IMR-90 (cell line): ENCODE results near the gene DNAH3. TPM values are rescaled to one million over a fixed set of nuclear protein-coding genes. Genes with fewer than 3 reads are reported as not detected.
"Not testable (repeated sequence)": the region's sequence is repeated elsewhere in the genome, so short reads cannot be mapped to it uniquely, and the experiment has no call there.

ENCODE experiments used
- ATAC-seq: fragments of 200-7000 bp; cut with Tn5 transposase; 2 replicates; pipeline ENCODE4 v1.9.1; 2020; ENCODE audit warnings: low read depth, mild to moderate bottlenecking, moderate library complexity
- BruUV-seq: library from RNA; stranded (reverse); fragments of 400-500 nt; replicated peaks from 2 replicates; lab custom pipeline; 2021; lab: Mats Ljungman, UMichigan
- CTCF ChIA-PET: fragments of 300-600 bp; formaldehyde crosslinking; extraction: SDS; loops from one replicate; lab custom pipeline; 2021; ENCODE audit warnings: antibody characterized with exemption; lab: Yijun Ruan, JAX
- POLR2A ChIA-PET: fragments of 300-600 bp; sonication (Branson Sonifier 250); formaldehyde crosslinking; loops from one replicate; lab custom pipeline; 2022; ENCODE audit warnings: antibody characterized with exemption; ENCODE audit not compliant: unreplicated experiment; lab: Charles Lee
- DNase-seq: peaks from one replicate; pipeline ENCODE4 v3.0.0; 2013
- H2AFZ ChIP-seq: replicated peaks from 2 replicates; pipeline ENCODE3; 2013; ENCODE audit warnings: low read length, mild to moderate bottlenecking; ENCODE audit not compliant: poor library complexity
- H2AK5ac ChIP-seq: 2 replicates; pipeline ENCODE4 v1.6.1; 2013; ENCODE audit warnings: low read depth, low read length, inconsistent platforms
- H2AK9ac ChIP-seq: replicated peaks from 2 replicates; pipeline ENCODE3; 2013; ENCODE audit warnings: mild to moderate bottlenecking, low read depth, low read length, moderate library complexity; ENCODE audit not compliant: poor library complexity
- H2BK120ac ChIP-seq: 2 replicates; pipeline ENCODE4 v1.6.1; 2013; ENCODE audit warnings: low read depth, low read length, inconsistent platforms
- H2BK15ac ChIP-seq: 3 replicates; pipeline ENCODE4 v1.6.1; 2013; ENCODE audit warnings: low read depth, low read length, inconsistent platforms
- H2BK20ac ChIP-seq: 2 replicates; pipeline ENCODE4 v1.6.1; 2013; ENCODE audit warnings: low read depth, mild to moderate bottlenecking, inconsistent platforms, low read length, moderate library complexity
- H2BK5ac ChIP-seq: 2 replicates; pipeline ENCODE4 v1.6.1; 2013; ENCODE audit warnings: mild to moderate bottlenecking, low read depth, low read length, inconsistent platforms; ENCODE audit not compliant: poor library complexity, severe bottlenecking
- H3K14ac ChIP-seq: replicated peaks from 2 replicates; pipeline ENCODE4 v1.6.1; 2013; ENCODE audit warnings: low read depth, low read length, inconsistent platforms
- H3K18ac ChIP-seq: 2 replicates; pipeline ENCODE4 v1.6.1; 2013; ENCODE audit warnings: low read depth, low read length, control low read depth
- H3K23ac ChIP-seq: 2 replicates; pipeline ENCODE4 v1.6.1; 2013; ENCODE audit warnings: low read depth, low read length, inconsistent platforms
- H3K27ac ChIP-seq: 2 replicates; pipeline ENCODE4 v1.5.1; 2013; ENCODE audit warnings: mild to moderate bottlenecking, control low read depth, low read length; ENCODE audit not compliant: insufficient read depth
- H3K27me3 ChIP-seq: 2 replicates; pipeline ENCODE4 v1.6.1; 2013; ENCODE audit warnings: low read length; ENCODE audit not compliant: control insufficient read depth, insufficient read depth
- H3K36me3 ChIP-seq: 2 replicates; pipeline ENCODE4 v1.6.1; 2013; ENCODE audit warnings: low read length, mixed read lengths; ENCODE audit not compliant: control insufficient read depth, insufficient read depth
- H3K4ac ChIP-seq: 2 replicates; pipeline ENCODE4 v1.6.1; 2013; ENCODE audit warnings: low read depth, low read length, inconsistent platforms
- H3K4me1 ChIP-seq: 2 replicates; pipeline ENCODE4 v1.6.1; 2013; ENCODE audit warnings: low read length, mixed read lengths; ENCODE audit not compliant: control insufficient read depth, insufficient read depth
- H3K4me2 ChIP-seq: 2 replicates; pipeline ENCODE4 v1.6.1; 2013; ENCODE audit warnings: low read depth, mild to moderate bottlenecking, control low read depth, low read length, moderate library complexity
- H3K4me3 ChIP-seq: 2 replicates; pipeline ENCODE4 v1.5.1; 2013; ENCODE audit warnings: low read depth, mild to moderate bottlenecking, control low read depth, low read length, moderate library complexity; ENCODE audit not compliant: insufficient read depth
- H3K56ac ChIP-seq: 2 replicates; pipeline ENCODE4 v1.6.1; 2013; ENCODE audit warnings: low read length, inconsistent platforms; ENCODE audit not compliant: insufficient read depth; ENCODE audit errors: extremely low read depth
- H3K79me1 ChIP-seq, 2 experiments: 2 replicates each; pipeline ENCODE4 v1.6.1; 2013; ENCODE audit warnings: low read length in 2 of 2, inconsistent platforms in 1 of 2, low read depth in 1 of 2
- H3K9ac ChIP-seq: 2 replicates; pipeline ENCODE4 v1.6.1; 2013; ENCODE audit warnings: low read depth, low read length, control low read depth
- H3K9me1 ChIP-seq: 2 replicates; pipeline ENCODE4 v1.6.1; 2013; ENCODE audit warnings: low read length, inconsistent platforms; ENCODE audit not compliant: insufficient read depth
- H3K9me3 ChIP-seq: 2 replicates; pipeline ENCODE4 v1.6.1; 2013; ENCODE audit warnings: low read length; ENCODE audit not compliant: control insufficient read depth, insufficient read depth
- H4K20me1 ChIP-seq: 2 replicates; pipeline ENCODE4 v1.6.1; 2013; ENCODE audit warnings: low read length, inconsistent platforms; ENCODE audit not compliant: insufficient read depth
- H4K5ac ChIP-seq: 2 replicates; pipeline ENCODE4 v1.6.1; 2013; ENCODE audit warnings: mild to moderate bottlenecking, low read depth, low read length, control low read depth
- H4K8ac ChIP-seq, 2 experiments: 2 replicates each; pipeline ENCODE4 v1.6.1; 2013; ENCODE audit warnings: low read depth in 2 of 2, low read length in 2 of 2, control low read depth in 1 of 2, inconsistent platforms in 1 of 2
- H4K91ac ChIP-seq: 2 replicates; pipeline ENCODE4 v1.6.1; 2013; ENCODE audit warnings: low read depth, low read length, inconsistent platforms; ENCODE audit not compliant: insufficient read depth
- BHLHE40 ChIP-seq: fragments of 150-350 bp; IDR thresholded peaks from 2 replicates; pipeline ENCODE4 v1.6.1; 2016; ENCODE audit warnings: mild to moderate bottlenecking, low read depth, low read length
- MAFK ChIP-seq: IDR thresholded peaks from 2 replicates; pipeline ENCODE4 v1.6.1; 2012; ENCODE audit warnings: low read depth, low read length, improper control_type of control experiment
- MAZ ChIP-seq: IDR thresholded peaks from 2 replicates; pipeline ENCODE4 v1.6.1; 2012; ENCODE audit warnings: low read depth, mild to moderate bottlenecking, low read length, improper control_type of control experiment, moderate library complexity, borderline replicate concordance
- MXI1 ChIP-seq: IDR thresholded peaks from 2 replicates; pipeline ENCODE4 v1.6.1; 2012; ENCODE audit warnings: low read depth, mild to moderate bottlenecking, low read length, moderate library complexity, borderline replicate concordance
- POLR2A ChIP-seq: IDR thresholded peaks from 2 replicates; pipeline ENCODE4 v1.6.1; 2012; ENCODE audit warnings: mild to moderate bottlenecking, low read depth, low read length
- RFX5 ChIP-seq: IDR thresholded peaks from 2 replicates; pipeline ENCODE4 v1.8.0; 2012; ENCODE audit warnings: low read depth, mild to moderate bottlenecking, low read length, moderate library complexity
- WGBS, 2 experiments: methylation state at CpG; one replicate each; pipeline versions ENCODE4 v1.1.5 to v1.1.7; 2013; ENCODE audit warnings: missing lambda C conversion rate in 2 of 2; ENCODE audit not compliant: insufficient read length in 1 of 2; ENCODE audit errors: extremely low coverage in 2 of 2; 5-methylcytosine and 5-hydroxymethylcytosine counted together
- dilution Hi-C: fragments of 300-500 bp; cut with HindIII; formaldehyde crosslinking; loops from one replicate; pipeline ENCODE4 v1.14.3; 2018; ENCODE audit warnings: low sequenced_read_pairs; ENCODE audit not compliant: unreplicated experiment
- in situ Hi-C: fragments of 300-500 bp; cut with MboI; formaldehyde crosslinking; loops from 3 replicates; pipeline ENCODE4 v1.14.3; 2019; ENCODE audit warnings: low sequenced_read_pairs, inconsistent platforms, mixed read lengths
- intact Hi-C: fragments of 100-400 bp; cut with micrococcal nuclease; formaldehyde crosslinking; loops from 2 replicates; pipeline ENCODE4 v1.10.0; 2022
- polyA plus RNA-seq, 3 experiments: library from polyadenylated mRNA; depleted of rRNA; stranded (reverse); fragments of >200 nt; gene quantifications; 2 replicates each; pipeline ENCODE4 v1.2.3, GENCODE V29; 2012; ENCODE audit warnings: low replicate concordance in 1 of 3
- total RNA-seq: library from RNA; depleted of rRNA; stranded (reverse); fragments of >200 nt; gene quantifications from 2 replicates; pipeline ENCODE4 v1.2.3, GENCODE V29; 2012
- TF ChIP-seq, protein P1 (sequence below): fragments of 150-350 bp; IDR thresholded peaks from 2 replicates; pipeline ENCODE4 v1.6.1; 2016; ENCODE audit warnings: low read depth, mild to moderate bottlenecking, low read length, moderate library complexity, borderline replicate concordance

Gene DNAH3
- total and polyA plus RNA-seq, 2 of the 4 experiments (the other 2 are of a cell fraction): not detected

- no peak overlapping the region for H3K4me3 ChIP-seq
- no peak overlapping the region for H2BK120ac ChIP-seq
- no CpG with 5 or more reads among the region's 1 CpG for WGBS, 2 experiments
- no peak overlapping the region for H3K23ac ChIP-seq
- no peak overlapping the region for H4K5ac ChIP-seq
- H3K79me1 ChIP-seq: no peaks in the 10 kb centered on the region
- TF ChIP-seq BHLHE40 (no peak), MAZ (no peak), MXI1 (no peak), MAFK (no peak), RFX5 (no peak), POLR2A (no peak)
- TF ChIP-seq, protein P1, sequence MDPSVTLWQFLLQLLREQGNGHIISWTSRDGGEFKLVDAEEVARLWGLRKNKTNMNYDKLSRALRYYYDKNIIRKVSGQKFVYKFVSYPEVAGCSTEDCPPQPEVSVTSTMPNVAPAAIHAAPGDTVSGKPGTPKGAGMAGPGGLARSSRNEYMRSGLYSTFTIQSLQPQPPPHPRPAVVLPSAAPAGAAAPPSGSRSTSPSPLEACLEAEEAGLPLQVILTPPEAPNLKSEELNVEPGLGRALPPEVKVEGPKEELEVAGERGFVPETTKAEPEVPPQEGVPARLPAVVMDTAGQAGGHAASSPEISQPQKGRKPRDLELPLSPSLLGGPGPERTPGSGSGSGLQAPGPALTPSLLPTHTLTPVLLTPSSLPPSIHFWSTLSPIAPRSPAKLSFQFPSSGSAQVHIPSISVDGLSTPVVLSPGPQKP: no peak
- no peak overlapping the region for H2AK5ac ChIP-seq
- no peak for DNase-seq
- intact Hi-C loops (no loop called here), in situ Hi-C loops (no loop called here), dilution Hi-C loops (no loop called here)
- H2BK15ac ChIP-seq: no peak overlapping the region
- H2AK9ac ChIP-seq: no peak overlapping the region
- H3K18ac ChIP-seq: no peak overlapping the region
- no peak overlapping the region for H2BK5ac ChIP-seq
- H3K27me3 ChIP-seq: peaks cover 10% of the 10 kb centered on the region
- BruUV-seq: no TSS peak
- H3K14ac ChIP-seq: no peak overlapping the region
- CTCF ChIA-PET: no interaction called here
- H4K91ac ChIP-seq: no peak overlapping the region
- no peak overlapping the region for H3K4me2 ChIP-seq
- H4K8ac ChIP-seq: no peak overlapping the region
- ATAC-seq: no peak
- no peak overlapping the region for H3K9ac ChIP-seq
- H3K36me3 ChIP-seq: no peaks in the 10 kb centered on the region
- no peak overlapping the region for H3K56ac ChIP-seq
- H2AFZ ChIP-seq: no peak overlapping the region
- no peak overlapping the region for H2BK20ac ChIP-seq
- POLR2A ChIA-PET: no interaction called here
- H3K4ac ChIP-seq: no peak overlapping the region
- no peaks in the 10 kb centered on the region for H3K4me1 ChIP-seq
- no peaks in the 10 kb centered on the region for H3K9me1 ChIP-seq
- H4K20me1 ChIP-seq: no peaks in the 10 kb centered on the region
- H3K27ac ChIP-seq: no peak overlapping the region
- no peaks in the 10 kb centered on the region for H3K9me3 ChIP-seq
Measured at GRCh38 chr16:21053590-21053989, 97.1 kb downstream of the DNAH3 start.

DNA sequence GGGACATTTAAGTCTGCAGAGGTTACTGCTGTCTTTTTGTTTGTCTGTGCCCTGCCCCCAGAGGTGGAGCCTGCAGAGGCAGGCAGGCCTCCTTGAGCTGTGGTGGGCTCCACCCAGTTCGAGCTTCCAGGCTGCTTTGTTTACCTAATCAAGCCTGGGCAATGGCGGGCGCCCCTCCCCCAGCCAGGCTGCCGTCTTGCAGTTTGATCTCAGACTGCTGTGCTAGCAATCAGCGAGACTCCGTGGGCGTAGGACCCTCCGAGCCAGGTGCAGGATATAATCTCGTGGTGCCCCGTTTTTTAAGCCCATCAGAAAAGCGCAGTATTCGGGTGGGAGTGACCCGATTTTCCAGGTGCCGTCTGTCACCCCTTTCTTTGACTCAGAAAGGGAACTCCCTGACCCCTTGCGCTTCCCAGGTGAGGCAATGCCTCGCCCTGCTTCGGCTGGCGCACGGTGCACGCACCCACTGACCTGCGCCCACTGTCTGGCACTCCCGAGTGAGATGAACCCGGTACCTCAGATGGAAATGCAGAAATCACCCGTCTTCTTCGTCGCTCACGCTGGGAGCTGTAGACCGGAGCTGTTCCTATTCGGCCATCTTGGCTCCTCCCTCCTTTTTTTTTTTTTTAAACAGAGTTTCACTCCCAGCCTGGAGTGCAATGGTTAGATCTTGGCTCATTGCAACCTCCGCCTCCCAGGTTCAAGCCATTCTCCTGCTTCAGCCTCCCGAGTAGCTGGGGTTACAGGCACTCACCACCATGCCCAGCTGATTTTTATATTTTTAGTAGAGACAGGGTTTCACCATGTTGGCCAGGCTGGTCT is 102.3 kb downstream of the DNAH3 start:
- H3K27ac ChIP-seq, H2BK5ac ChIP-seq, BruUV-seq, H3K4me2 ChIP-seq, intact Hi-C loops, H4K91ac ChIP-seq, H3K4me3 ChIP-seq, H2BK15ac ChIP-seq, H3K79me1 ChIP-seq, CTCF ChIA-PET, H3K4ac ChIP-seq, H2AK9ac ChIP-seq, H3K4me1 ChIP-seq, H3K27me3 ChIP-seq, H3K56ac ChIP-seq, H4K20me1 ChIP-seq, H3K14ac ChIP-seq, H2BK20ac ChIP-seq, H3K18ac ChIP-seq, H3K9ac ChIP-seq, H2AFZ ChIP-seq, H2BK120ac ChIP-seq, H4K5ac ChIP-seq, POLR2A ChIA-PET, DNase-seq, H3K9me3 ChIP-seq, H3K9me1 ChIP-seq, H3K23ac ChIP-seq, H2AK5ac ChIP-seq, dilution Hi-C loops, ATAC-seq, H4K8ac ChIP-seq, H3K36me3 ChIP-seq, in situ Hi-C loops: not testable (repeated sequence)
- no CpG with 5 or more reads among the region's 31 CpGs for WGBS, 2 experiments
